Suprapubic skin (tissue), 4 donors: ENCODE measurements around the gene TPRA1. TPM values are rescaled to one million over a fixed set of nuclear protein-coding genes. Genes with fewer than 3 reads are reported as not detected.

ENCODE experiments used
- DNase-seq, 2 donors: peaks; one replicate each; pipeline ENCODE4 v3.0.0-alpha.2; 2019; ENCODE audit warnings: low spot score in 2 of 2
- H3K27ac ChIP-seq: fragments of 200-600 bp; sonication (generic); one replicate; pipeline ENCODE4 v1.5.1; 2019
- H3K27me3 ChIP-seq: fragments of 200-600 bp; sonication (generic); one replicate; pipeline ENCODE4 v1.5.1; 2019
- H3K36me3 ChIP-seq: fragments of 200-600 bp; sonication (generic); one replicate; pipeline ENCODE4 v1.5.1; 2019
- H3K4me1 ChIP-seq: fragments of 200-600 bp; sonication (generic); one replicate; pipeline ENCODE4 v1.5.1; 2019
- H3K4me3 ChIP-seq: fragments of 200-600 bp; sonication (generic); one replicate; pipeline ENCODE4 v1.5.1; 2019; ENCODE audit warnings: mild to moderate bottlenecking
- H3K9me3 ChIP-seq: fragments of 200-600 bp; sonication (generic); one replicate; pipeline ENCODE4 v1.5.1; 2019
- CTCF ChIP-seq, 2 donors: fragments of 200-600 bp in 1 of 2; fragments of 450-650 bp in 1 of 2; sonication (generic) in 1 of 2; IDR thresholded peaks; one replicate each; pipeline ENCODE4 v1.5.1; 2016 to 2019; ENCODE audit warnings: antibody characterized with exemption in 2 of 2, mild to moderate bottlenecking in 1 of 2, moderate library complexity in 1 of 2
- EP300 ChIP-seq: sonication (generic); formaldehyde crosslinking; IDR thresholded peaks from one replicate; pipeline ENCODE4 v1.6.1; 2017; ENCODE audit warnings: antibody characterized with exemption
- POLR2A ChIP-seq, 2 donors: fragments of 450-650 bp; IDR thresholded peaks; one replicate each; pipeline ENCODE4 v1.6.1; 2017; ENCODE audit warnings: antibody characterized with exemption in 2 of 2, mild to moderate bottlenecking in 2 of 2, moderate library complexity in 2 of 2
- POLR2AphosphoS5 ChIP-seq, 3 donors: sonication (generic); formaldehyde crosslinking; IDR thresholded peaks; one replicate each; pipeline ENCODE4 v1.6.1; 2017; ENCODE audit warnings: antibody characterized with exemption in 3 of 3
- WGBS: methylation state at CpG from one replicate; pipeline ENCODE4 v1.1.5; 2018; 5-methylcytosine and 5-hydroxymethylcytosine counted together
- total RNA-seq, 4 donors: library from RNA; depleted of rRNA; stranded (reverse); fragments of >200 nt; gene quantifications; one replicate each; pipeline ENCODE4 v1.1.0, GENCODE V29; 2016

TPRA1 gene
- total RNA-seq, 4 donors from 2014 or later: 43.7 to 82.3 (median 64.3) TPM

DNA sequence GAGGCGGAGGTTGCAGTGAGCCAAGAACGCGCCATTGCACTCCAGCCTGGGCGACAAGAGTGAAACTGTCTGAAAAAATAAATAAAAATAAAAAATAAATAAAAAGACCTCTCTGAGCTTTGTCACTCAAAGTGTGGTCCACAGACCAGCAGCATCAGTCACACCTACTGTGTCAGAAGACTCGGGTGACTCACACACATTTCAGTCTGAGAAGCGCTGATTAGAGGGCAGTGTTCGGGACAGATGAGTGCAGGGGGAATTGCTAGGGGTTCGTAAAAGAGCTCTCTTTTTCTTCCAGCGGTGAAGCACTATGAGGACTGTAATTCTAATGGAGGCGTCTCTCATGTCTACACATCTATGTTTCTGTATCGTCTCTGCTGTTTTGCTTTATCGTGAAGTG, 44.1 kb upstream of the TPRA1 start:
- Histone ChIP-seq H3K36me3 (no peaks in the 10 kb centered on the region), H3K9me3 (no peaks in the 10 kb centered on the region), H3K4me1 (peaks cover 8% of the 10 kb centered on the region), H3K27ac (no peak overlapping the region), H3K4me3 (no peak overlapping the region), H3K27me3 (no peaks in the 10 kb centered on the region)
- no peak for TF ChIP-seq EP300
- TF ChIP-seq POLR2A (IDR thresholded peaks at IDR 0.05): no peak
- TF ChIP-seq CTCF (IDR thresholded peaks at IDR 0.05): no peak
- no peak for TF ChIP-seq POLR2AphosphoS5 (IDR thresholded peaks at IDR 0.05)
- WGBS: 94% methylated on average over 12 of the region's 12 CpGs
- no peak for DNase-seq

GRCh38 chr3:127632035-127632820, 41.7 kb upstream of the TPRA1 start:
- Histone ChIP-seq H3K27ac (no peak overlapping the region), H3K4me1 (peaks cover 12% of the 10 kb centered on the region), H3K4me3 (no peak overlapping the region), H3K27me3 (no peaks in the 10 kb centered on the region), H3K36me3 (no peaks in the 10 kb centered on the region), H3K9me3 (no peaks in the 10 kb centered on the region)
- WGBS: 69% methylated on average over 8 of the region's 8 CpGs
- DNase-seq: no peak
- TF ChIP-seq POLR2A (IDR thresholded peaks at IDR 0.05) (no peak), POLR2AphosphoS5 (IDR thresholded peaks at IDR 0.05) (no peak), CTCF (IDR thresholded peaks at IDR 0.05) (no peak), EP300 (no peak)

GRCh38 chr3:127630811-127631714, 40.5 kb upstream of the TPRA1 start:
- Histone ChIP-seq H3K9me3 (no peaks in the 10 kb centered on the region), H3K27me3 (no peaks in the 10 kb centered on the region), H3K4me1 (peaks cover 12% of the 10 kb centered on the region), H3K36me3 (no peaks in the 10 kb centered on the region), H3K27ac (no peak overlapping the region), H3K4me3 (no peak overlapping the region)
- no peak for DNase-seq
- 83% methylated on average over 12 of the region's 12 CpGs for WGBS
- no peak for TF ChIP-seq CTCF (IDR thresholded peaks at IDR 0.05)
- no peak for TF ChIP-seq POLR2AphosphoS5 (IDR thresholded peaks at IDR 0.05)
- no peak for TF ChIP-seq POLR2A (IDR thresholded peaks at IDR 0.05)
- TF ChIP-seq EP300: no peak

GRCh38 chr3:127629467-127630403, 39.2 kb upstream of the TPRA1 start:
- Histone ChIP-seq H3K27me3 (no peaks in the 10 kb centered on the region), H3K4me3 (peak overlapping the region; percentile 55), H3K36me3 (no peaks in the 10 kb centered on the region), H3K4me1 (peaks cover 12% of the 10 kb centered on the region), H3K9me3 (no peaks in the 10 kb centered on the region), H3K27ac (no peak overlapping the region)
- WGBS: 15% methylated on average over 47 of the region's 65 CpGs
- no peak for DNase-seq
- TF ChIP-seq POLR2AphosphoS5 (IDR thresholded peaks at IDR 0.05): no peak
- TF ChIP-seq POLR2A (IDR thresholded peaks at IDR 0.05): no peak
- no peak for TF ChIP-seq CTCF (IDR thresholded peaks at IDR 0.05)
- TF ChIP-seq EP300: no peak
